HepG2 (cell line): Measurements from ENCODE around the gene TPX2. TPM values are rescaled to one million over a fixed set of nuclear protein-coding genes. Genes with fewer than 3 reads are reported as not detected.

ENCODE experiments used
- CCAR2 ChIP-seq: fragments of 200-400 bp; formaldehyde crosslinking; optimal IDR thresholded peaks from 2 replicates; pipeline ENCODE3; 2018; ENCODE audit warnings: low read depth, mild to moderate bottlenecking, low read length, moderate library complexity
- EED ChIP-seq: sonication (generic); formaldehyde crosslinking; IDR thresholded peaks from 2 replicates; pipeline ENCODE4 v1.5.0; 2020; ENCODE audit warnings: mild to moderate bottlenecking, missing genetic modification reagents
- NFE2 ChIP-seq: sonication (generic); formaldehyde crosslinking; IDR thresholded peaks from 2 replicates; pipeline ENCODE4 v1.4.0; 2020; ENCODE audit warnings: missing genetic modification reagents
- NR2F2 ChIP-seq: IDR thresholded peaks from 2 replicates; pipeline ENCODE4 v1.6.1; 2012; ENCODE audit warnings: low read depth, inconsistent platforms, borderline replicate concordance
- NRL ChIP-seq: sonication (generic); formaldehyde crosslinking; IDR thresholded peaks from 2 replicates; pipeline ENCODE4 v1.5.0; 2020; ENCODE audit warnings: missing genetic modification reagents, mild to moderate bottlenecking, moderate library complexity, borderline replicate concordance
- PAWR ChIP-seq: sonication (generic); formaldehyde crosslinking; IDR thresholded peaks from 2 replicates; pipeline ENCODE4 v1.4.0; 2020; ENCODE audit warnings: missing genetic modification reagents, mild to moderate bottlenecking, borderline replicate concordance
- POGZ ChIP-seq: sonication (generic); formaldehyde crosslinking; IDR thresholded peaks from 2 replicates; pipeline ENCODE4 v1.4.0; 2020; ENCODE audit warnings: mild to moderate bottlenecking, missing genetic modification reagents
- SMAD1 ChIP-seq: sonication (generic); formaldehyde crosslinking; IDR thresholded peaks from 2 replicates; pipeline ENCODE4 v1.4.0; 2020; ENCODE audit warnings: missing genetic modification reagents, low read depth, mild to moderate bottlenecking, borderline replicate concordance
- ZFP91 ChIP-seq: sonication (generic); formaldehyde crosslinking; IDR thresholded peaks from 2 replicates; pipeline ENCODE4 v1.9.0; 2022; ENCODE audit warnings: missing genetic modification reagents, mild to moderate bottlenecking, borderline replicate concordance
- ZFYVE20 ChIP-seq: sonication (generic); formaldehyde crosslinking; IDR thresholded peaks from 2 replicates; pipeline ENCODE4 v1.8.0; 2023; ENCODE audit warnings: low read depth, mild to moderate bottlenecking, moderate library complexity, missing genetic modification reagents, borderline replicate concordance
- ZNF205 ChIP-seq: IDR thresholded peaks from 2 replicates; pipeline ENCODE4 v1.6.1; 2018; ENCODE audit warnings: missing biosample characterization, missing genetic modification reagents
- ZNF3 ChIP-seq: IDR thresholded peaks from 2 replicates; pipeline ENCODE4 v1.7.0; 2017; ENCODE audit warnings: inconsistent platforms
- ZNF329 ChIP-seq: sonication (generic); formaldehyde crosslinking; IDR thresholded peaks from 2 replicates; pipeline ENCODE4 v1.9.0; 2021; ENCODE audit warnings: low read depth, mild to moderate bottlenecking, missing genetic modification reagents
- ZNF589 ChIP-seq: sonication (generic); formaldehyde crosslinking; conservative IDR thresholded peaks from 2 replicates; pipeline ENCODE4 v1.8.0; 2022; ENCODE audit warnings: mild to moderate bottlenecking, moderate library complexity, missing genetic modification reagents
- polyA plus RNA-seq, 8 experiments: library from polyadenylated mRNA; depleted of rRNA in 3 of 8; stranded (reverse) in 7 of 8; unstranded in 1 of 8; fragments of >200 nt; fragmentation: Illumina TruSeq in 4 of 8; extraction: Trizol in 4 of 8; gene quantifications; 2 replicates each; pipeline versions ENCODE4 v1.2.1 to v1.2.3, GENCODE V29; 2011 to 2016; ENCODE audit warnings: low read depth in 4 of 8, missing spikeins in 1 of 8, mixed read lengths in 1 of 8; ENCODE audit not compliant: insufficient read depth in 1 of 8
- total RNA-seq, 5 experiments: library from RNA; depleted of rRNA; stranded (reverse); fragments of >200 nt; fragmentation: Illumina TruSeq; extraction: Trizol; gene quantifications; 2 replicates each; pipeline ENCODE4 v1.2.3, GENCODE V29; 2016; ENCODE audit warnings: low read depth in 1 of 5
- TF ChIP-seq, protein P1 (sequence below): sonication (generic); formaldehyde crosslinking; IDR thresholded peaks from 2 replicates; pipeline ENCODE4 v1.8.0; 2022; ENCODE audit warnings: mild to moderate bottlenecking, missing genetic modification reagents, moderate library complexity
- TF ChIP-seq, protein P2 (sequence below): sonication (generic); formaldehyde crosslinking; IDR thresholded peaks from 2 replicates; pipeline ENCODE4 v1.5.0; 2020; ENCODE audit warnings: missing genetic modification reagents
- TF ChIP-seq, protein P3 (sequence below): sonication (generic); formaldehyde crosslinking; IDR thresholded peaks from 2 replicates; pipeline ENCODE4 v1.9.0; 2021; ENCODE audit warnings: missing genetic modification reagents, borderline replicate concordance
- TF ChIP-seq, protein P4 (sequence below): sonication (generic); formaldehyde crosslinking; conservative IDR thresholded peaks from 2 replicates; pipeline ENCODE4 v1.5.0; 2020; ENCODE audit warnings: missing genetic modification reagents

TPX2 gene
- total and polyA plus RNA-seq, 2 of the 13 experiments (the other 11 are each of a cell fraction or from before 2014, with no cell fraction given), result 34.3 to 124 TPM

DNA sequence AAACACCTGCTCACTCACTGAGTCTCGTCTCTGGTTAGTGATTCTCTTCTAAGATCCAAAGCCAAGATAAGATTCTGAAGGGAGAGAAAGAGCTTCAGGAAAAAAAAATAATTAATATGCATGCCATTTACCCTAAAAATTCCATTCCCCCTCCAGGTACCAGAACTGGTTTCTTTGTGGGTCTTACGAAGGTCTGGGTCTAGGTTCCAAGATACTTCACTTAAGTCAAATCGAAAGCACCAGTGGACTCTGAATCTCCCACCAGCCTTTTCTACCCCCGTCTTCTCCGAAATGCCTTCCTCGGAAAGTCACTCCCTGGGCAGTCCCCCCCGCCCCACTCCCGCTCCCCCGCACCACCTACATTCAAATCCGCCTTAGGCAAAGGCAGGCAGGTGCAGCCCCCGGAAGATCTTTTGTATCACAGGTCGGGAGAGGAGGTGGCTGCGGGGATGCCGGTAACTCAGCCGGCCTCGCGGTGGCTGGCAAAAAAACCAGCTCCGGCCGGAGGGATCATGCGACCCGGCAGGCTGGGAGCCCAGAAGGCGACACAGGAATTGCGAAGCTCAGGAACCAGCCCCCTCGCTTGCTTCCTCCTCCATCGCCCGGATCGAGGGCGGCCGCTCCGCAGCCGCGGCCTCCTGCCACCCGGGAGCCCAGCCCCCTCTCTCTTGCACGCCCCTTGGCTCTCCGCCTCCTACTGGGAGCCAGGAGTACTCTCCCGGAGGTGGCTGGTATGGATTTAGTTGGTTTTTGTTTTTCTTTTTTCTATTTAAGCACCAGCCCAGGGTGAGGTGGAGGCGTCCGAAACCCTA lies 16.6 kb upstream of the TPX2 start, which contains the start of gene BCL2L1 (continued):
- TF ChIP-seq SMAD1 (CRISPR knock-in tag), result no peak; the same call in 1 of the 2 replicates
- TF ChIP-seq ZFP91, result no peak
- TF ChIP-seq ZNF329 (CRISPR knock-in tag), result peak; percentile 72; the same call in 1 of the 2 replicates
- TF ChIP-seq, protein P1, sequence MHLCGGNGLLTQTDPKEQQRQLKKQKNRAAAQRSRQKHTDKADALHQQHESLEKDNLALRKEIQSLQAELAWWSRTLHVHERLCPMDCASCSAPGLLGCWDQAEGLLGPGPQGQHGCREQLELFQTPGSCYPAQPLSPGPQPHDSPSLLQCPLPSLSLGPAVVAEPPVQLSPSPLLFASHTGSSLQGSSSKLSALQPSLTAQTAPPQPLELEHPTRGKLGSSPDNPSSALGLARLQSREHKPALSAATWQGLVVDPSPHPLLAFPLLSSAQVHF (CRISPR knock-in tag), result peak; percentile 72; the same call in 1 of the 2 replicates
- TF ChIP-seq EED, result no peak
- TF ChIP-seq NR2F2, result no peak
- no peak for TF ChIP-seq CCAR2
- TF ChIP-seq NRL (CRISPR knock-in tag), result 0 out of 2 replicates have a peak, but pooled peaks have one; percentile 30
- TF ChIP-seq, protein P2, sequence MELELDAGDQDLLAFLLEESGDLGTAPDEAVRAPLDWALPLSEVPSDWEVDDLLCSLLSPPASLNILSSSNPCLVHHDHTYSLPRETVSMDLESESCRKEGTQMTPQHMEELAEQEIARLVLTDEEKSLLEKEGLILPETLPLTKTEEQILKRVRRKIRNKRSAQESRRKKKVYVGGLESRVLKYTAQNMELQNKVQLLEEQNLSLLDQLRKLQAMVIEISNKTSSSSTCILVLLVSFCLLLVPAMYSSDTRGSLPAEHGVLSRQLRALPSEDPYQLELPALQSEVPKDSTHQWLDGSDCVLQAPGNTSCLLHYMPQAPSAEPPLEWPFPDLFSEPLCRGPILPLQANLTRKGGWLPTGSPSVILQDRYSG, result no peak
- TF ChIP-seq ZNF3 (CRISPR knock-in tag), result peak; percentile 66; the same call in 1 of the 2 replicates
- TF ChIP-seq PAWR, result peak; percentile 79; the same call in 1 of the 2 replicates
- TF ChIP-seq, protein P3, sequence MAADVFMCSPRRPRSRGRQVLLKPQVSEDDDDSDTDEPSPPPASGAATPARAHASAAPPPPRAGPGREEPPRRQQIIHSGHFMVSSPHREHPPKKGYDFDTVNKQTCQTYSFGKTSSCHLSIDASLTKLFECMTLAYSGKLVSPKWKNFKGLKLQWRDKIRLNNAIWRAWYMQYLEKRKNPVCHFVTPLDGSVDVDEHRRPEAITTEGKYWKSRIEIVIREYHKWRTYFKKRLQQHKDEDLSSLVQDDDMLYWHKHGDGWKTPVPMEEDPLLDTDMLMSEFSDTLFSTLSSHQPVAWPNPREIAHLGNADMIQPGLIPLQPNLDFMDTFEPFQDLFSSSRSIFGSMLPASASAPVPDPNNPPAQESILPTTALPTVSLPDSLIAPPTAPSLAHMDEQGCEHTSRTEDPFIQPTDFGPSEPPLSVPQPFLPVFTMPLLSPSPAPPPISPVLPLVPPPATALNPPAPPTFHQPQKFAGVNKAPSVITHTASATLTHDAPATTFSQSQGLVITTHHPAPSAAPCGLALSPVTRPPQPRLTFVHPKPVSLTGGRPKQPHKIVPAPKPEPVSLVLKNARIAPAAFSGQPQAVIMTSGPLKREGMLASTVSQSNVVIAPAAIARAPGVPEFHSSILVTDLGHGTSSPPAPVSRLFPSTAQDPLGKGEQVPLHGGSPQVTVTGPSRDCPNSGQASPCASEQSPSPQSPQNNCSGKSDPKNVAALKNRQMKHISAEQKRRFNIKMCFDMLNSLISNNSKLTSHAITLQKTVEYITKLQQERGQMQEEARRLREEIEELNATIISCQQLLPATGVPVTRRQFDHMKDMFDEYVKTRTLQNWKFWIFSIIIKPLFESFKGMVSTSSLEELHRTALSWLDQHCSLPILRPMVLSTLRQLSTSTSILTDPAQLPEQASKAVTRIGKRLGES (CRISPR knock-in tag), result no peak
- no peak; the same call in 1 of the 2 replicates for TF ChIP-seq ZNF205 (CRISPR knock-in tag)
- no peak for TF ChIP-seq POGZ (CRISPR knock-in tag)
- no peak for TF ChIP-seq ZFYVE20 (CRISPR knock-in tag)
- TF ChIP-seq, protein P4, sequence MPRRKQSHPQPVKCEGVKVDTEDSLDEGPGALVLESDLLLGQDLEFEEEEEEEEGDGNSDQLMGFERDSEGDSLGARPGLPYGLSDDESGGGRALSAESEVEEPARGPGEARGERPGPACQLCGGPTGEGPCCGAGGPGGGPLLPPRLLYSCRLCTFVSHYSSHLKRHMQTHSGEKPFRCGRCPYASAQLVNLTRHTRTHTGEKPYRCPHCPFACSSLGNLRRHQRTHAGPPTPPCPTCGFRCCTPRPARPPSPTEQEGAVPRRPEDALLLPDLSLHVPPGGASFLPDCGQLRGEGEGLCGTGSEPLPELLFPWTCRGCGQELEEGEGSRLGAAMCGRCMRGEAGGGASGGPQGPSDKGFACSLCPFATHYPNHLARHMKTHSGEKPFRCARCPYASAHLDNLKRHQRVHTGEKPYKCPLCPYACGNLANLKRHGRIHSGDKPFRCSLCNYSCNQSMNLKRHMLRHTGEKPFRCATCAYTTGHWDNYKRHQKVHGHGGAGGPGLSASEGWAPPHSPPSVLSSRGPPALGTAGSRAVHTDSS (CRISPR knock-in tag), result no peak
- no peak for TF ChIP-seq ZNF589 (CRISPR knock-in tag)
- no peak for TF ChIP-seq NFE2 (CRISPR knock-in tag)
